ENCODE data around the gene LHFPL3. TPM values are rescaled to one million over a fixed set of nuclear protein-coding genes. Genes with fewer than 3 reads are reported as not detected.
"Not testable (repeated sequence)": the region's sequence is repeated elsewhere in the genome, so short reads cannot be mapped to it uniquely, and the experiment has no call there.

Gene LHFPL3
- total and polyA plus RNA-seq, 2 donors (not counting 1 experiment from before 2014, with no cell fraction given): not detected

DNA sequence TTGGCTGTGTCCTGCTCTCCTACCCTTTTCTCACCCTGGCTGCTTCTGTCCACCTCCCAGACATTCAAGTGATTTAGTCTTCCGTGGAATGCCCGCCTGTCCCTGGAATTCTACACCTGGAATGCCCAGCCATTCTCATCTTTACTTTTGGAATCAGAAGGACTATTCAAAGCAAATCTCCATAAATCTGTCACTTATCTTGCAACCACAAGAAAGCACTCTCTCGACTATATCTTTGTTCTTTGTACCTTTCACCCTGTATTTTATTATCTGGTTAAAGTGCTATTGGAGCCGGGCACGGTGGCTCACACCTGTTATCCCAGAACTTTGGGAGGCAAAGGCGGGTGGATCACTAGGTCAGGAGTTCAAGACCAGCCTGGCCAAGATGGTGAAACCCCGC lies 606.3 kb downstream of the LHFPL3 start:
- H3K27me3 ChIP-seq (ENCODE audit: control insufficient read depth, insufficient read depth, low read length): no peaks in the 10 kb centered on the region
- TF ChIP-seq, protein P1, sequence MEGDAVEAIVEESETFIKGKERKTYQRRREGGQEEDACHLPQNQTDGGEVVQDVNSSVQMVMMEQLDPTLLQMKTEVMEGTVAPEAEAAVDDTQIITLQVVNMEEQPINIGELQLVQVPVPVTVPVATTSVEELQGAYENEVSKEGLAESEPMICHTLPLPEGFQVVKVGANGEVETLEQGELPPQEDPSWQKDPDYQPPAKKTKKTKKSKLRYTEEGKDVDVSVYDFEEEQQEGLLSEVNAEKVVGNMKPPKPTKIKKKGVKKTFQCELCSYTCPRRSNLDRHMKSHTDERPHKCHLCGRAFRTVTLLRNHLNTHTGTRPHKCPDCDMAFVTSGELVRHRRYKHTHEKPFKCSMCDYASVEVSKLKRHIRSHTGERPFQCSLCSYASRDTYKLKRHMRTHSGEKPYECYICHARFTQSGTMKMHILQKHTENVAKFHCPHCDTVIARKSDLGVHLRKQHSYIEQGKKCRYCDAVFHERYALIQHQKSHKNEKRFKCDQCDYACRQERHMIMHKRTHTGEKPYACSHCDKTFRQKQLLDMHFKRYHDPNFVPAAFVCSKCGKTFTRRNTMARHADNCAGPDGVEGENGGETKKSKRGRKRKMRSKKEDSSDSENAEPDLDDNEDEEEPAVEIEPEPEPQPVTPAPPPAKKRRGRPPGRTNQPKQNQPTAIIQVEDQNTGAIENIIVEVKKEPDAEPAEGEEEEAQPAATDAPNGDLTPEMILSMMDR (conservative IDR thresholded peaks at IDR 0.05 in 1 of 2, IDR thresholded peaks at IDR 0.05 in 1 of 2; ENCODE audit: low read depth in 1 of 2, low read length in 2 of 2): no peak
- TF ChIP-seq EZH2 (IDR thresholded peaks at IDR 0.05; ENCODE audit: low read length, missing control alignments): no peak
- H3K9ac ChIP-seq (ENCODE audit: insufficient read depth, low read length): no peak overlapping the region
- no peaks in the 10 kb centered on the region for H3K9me3 ChIP-seq (ENCODE audit: control insufficient read depth, insufficient read depth, low read depth, low read length)
- H3K27ac ChIP-seq (ENCODE audit: insufficient read depth, low read length): no peak overlapping the region
- no peak overlapping the region for H3K4me2 ChIP-seq (ENCODE audit: extremely low read depth, insufficient read depth, low read length)
- H3K79me2 ChIP-seq (ENCODE audit: control insufficient read depth, insufficient read depth, low read length): no peaks in the 10 kb centered on the region
- no peaks in the 10 kb centered on the region for H3K36me3 ChIP-seq (ENCODE audit: control insufficient read depth, insufficient read depth, low read length)
- no peak for DNase-seq (ENCODE audit: low read depth in 2 of 2)
- no peak overlapping the region for H3K4me3 ChIP-seq (replicated peaks in 1 of 4; ENCODE audit: control extremely low read depth in 1 of 4, insufficient read depth in 1 of 4, low read depth in 3 of 4, low read length in 4 of 4)
- H3K4me1 ChIP-seq (ENCODE audit: control insufficient read depth, extremely low read depth, insufficient read depth, low read length): no peaks in the 10 kb centered on the region
- no peak overlapping the region for H2AFZ ChIP-seq (ENCODE audit: low read length)
- no peaks in the 10 kb centered on the region for H4K20me1 ChIP-seq (ENCODE audit: control insufficient read depth, extremely low read depth, insufficient read depth, low read length)

DNA sequence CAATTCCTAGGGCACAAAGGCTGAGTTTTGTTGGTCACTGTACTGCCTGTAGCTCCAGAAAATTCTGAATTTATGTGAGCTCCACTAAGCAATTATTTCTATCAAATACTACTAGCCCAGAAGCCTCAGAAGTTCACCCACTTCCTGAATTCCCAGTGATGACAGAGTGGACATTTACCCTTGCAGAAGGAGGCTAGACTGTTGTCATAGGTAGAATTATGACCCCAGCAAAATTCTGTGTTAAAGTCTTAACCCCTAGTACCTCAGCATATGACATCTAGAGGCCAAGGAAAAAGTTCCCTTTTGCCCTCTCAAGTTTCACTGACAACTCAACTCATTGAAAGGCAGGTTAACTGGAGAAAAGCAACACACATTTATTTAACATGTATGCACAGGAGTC lies 606.9 kb downstream of the LHFPL3 start:
- Histone ChIP-seq H3K27me3 (ENCODE audit: control insufficient read depth, insufficient read depth, low read length) (no peaks in the 10 kb centered on the region), H3K36me3 (ENCODE audit: control insufficient read depth, insufficient read depth, low read length) (no peaks in the 10 kb centered on the region), H3K4me1 (ENCODE audit: control insufficient read depth, extremely low read depth, insufficient read depth, low read length) (no peaks in the 10 kb centered on the region), H3K4me3 (replicated peaks in 1 of 4; ENCODE audit: control extremely low read depth in 1 of 4, insufficient read depth in 1 of 4, low read depth in 3 of 4, low read length in 4 of 4) (no peak overlapping the region), H3K4me2 (ENCODE audit: extremely low read depth, insufficient read depth, low read length) (no peak overlapping the region), H2AFZ (ENCODE audit: low read length) (no peak overlapping the region), H3K27ac (ENCODE audit: insufficient read depth, low read length) (no peak overlapping the region), H3K9ac (ENCODE audit: insufficient read depth, low read length) (no peak overlapping the region), H3K9me3 (ENCODE audit: control insufficient read depth, insufficient read depth, low read depth, low read length) (no peaks in the 10 kb centered on the region), H4K20me1 (ENCODE audit: control insufficient read depth, extremely low read depth, insufficient read depth, low read length) (no peaks in the 10 kb centered on the region), H3K79me2 (ENCODE audit: control insufficient read depth, insufficient read depth, low read length) (no peaks in the 10 kb centered on the region)
- no peak for DNase-seq (ENCODE audit: low read depth in 2 of 2)
- no peak for TF ChIP-seq EZH2 (IDR thresholded peaks at IDR 0.05; ENCODE audit: low read length, missing control alignments)
- TF ChIP-seq, protein P1 (conservative IDR thresholded peaks at IDR 0.05 in 1 of 2, IDR thresholded peaks at IDR 0.05 in 1 of 2; ENCODE audit: low read depth in 1 of 2, low read length in 2 of 2): no peak

DNA sequence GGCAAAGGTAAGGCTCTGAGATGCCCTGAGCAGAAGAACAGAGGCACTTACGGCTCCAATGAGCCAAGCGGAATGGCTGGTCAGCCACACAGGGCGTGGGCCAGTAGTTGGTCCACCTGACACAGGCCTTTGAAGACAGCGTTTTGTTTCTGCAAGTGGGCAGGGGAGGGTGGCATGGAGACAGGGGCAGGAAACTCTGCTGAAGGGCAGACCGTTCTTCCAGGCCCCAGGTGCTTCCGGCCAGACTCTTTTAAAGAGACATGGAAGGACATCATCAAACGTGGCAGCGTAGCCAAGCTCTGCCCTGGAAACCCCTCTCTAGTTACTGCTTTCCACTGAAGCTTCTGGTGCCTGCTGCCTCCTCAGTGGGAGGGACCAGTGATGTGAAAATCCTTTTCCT lies 608.1 kb downstream of the LHFPL3 start:
- TF ChIP-seq, protein P1 (conservative IDR thresholded peaks at IDR 0.05 in 1 of 2, IDR thresholded peaks at IDR 0.05 in 1 of 2; ENCODE audit: low read depth in 1 of 2, low read length in 2 of 2): no peak
- TF ChIP-seq EZH2 (IDR thresholded peaks at IDR 0.05; ENCODE audit: low read length, missing control alignments): no peak
- no peak overlapping the region for H3K27ac ChIP-seq (ENCODE audit: insufficient read depth, low read length)

DNA sequence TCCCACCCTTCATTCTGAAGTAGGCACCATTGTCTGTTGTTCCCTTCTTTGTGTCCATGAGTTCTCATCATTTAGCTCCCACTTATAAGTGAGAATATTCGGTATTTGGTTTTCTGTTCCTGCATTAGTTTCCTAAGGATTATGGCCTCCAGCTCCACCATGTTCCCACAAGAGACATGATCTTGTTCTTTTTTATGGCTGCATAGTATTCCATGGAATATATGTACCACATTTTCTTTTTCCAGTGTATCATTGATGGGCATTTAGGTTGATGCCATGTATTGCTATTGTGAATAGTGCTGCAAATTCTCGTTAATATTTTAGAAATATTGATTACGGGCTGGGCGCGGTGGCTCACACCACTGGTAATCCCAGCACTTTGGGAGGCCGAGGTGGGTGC lies 609.1 kb downstream of the LHFPL3 start:
- not testable (repeated sequence) for H3K79me2 ChIP-seq (ENCODE audit: control insufficient read depth, insufficient read depth, low read length); H3K36me3 ChIP-seq (ENCODE audit: control insufficient read depth, insufficient read depth, low read length); H3K27me3 ChIP-seq (ENCODE audit: control insufficient read depth, insufficient read depth, low read length); H3K4me3 ChIP-seq (replicated peaks in 1 of 4; ENCODE audit: control extremely low read depth in 1 of 4, insufficient read depth in 1 of 4, low read depth in 3 of 4, low read length in 4 of 4); H4K20me1 ChIP-seq (ENCODE audit: control insufficient read depth, extremely low read depth, insufficient read depth, low read length); H3K4me1 ChIP-seq (ENCODE audit: control insufficient read depth, extremely low read depth, insufficient read depth, low read length); H2AFZ ChIP-seq (ENCODE audit: low read length); H3K9me3 ChIP-seq (ENCODE audit: control insufficient read depth, insufficient read depth, low read depth, low read length); H3K4me2 ChIP-seq (ENCODE audit: extremely low read depth, insufficient read depth, low read length); DNase-seq (ENCODE audit: low read depth in 2 of 2); H3K9ac ChIP-seq (ENCODE audit: insufficient read depth, low read length); H3K27ac ChIP-seq (ENCODE audit: insufficient read depth, low read length)

More for the DNA sequence above, 608.1 kb downstream of the LHFPL3 start:
- Histone ChIP-seq H3K9ac (ENCODE audit: insufficient read depth, low read length) (no peak overlapping the region), H3K9me3 (ENCODE audit: control insufficient read depth, insufficient read depth, low read depth, low read length) (no peaks in the 10 kb centered on the region), H3K4me3 (replicated peaks in 1 of 4; ENCODE audit: control extremely low read depth in 1 of 4, insufficient read depth in 1 of 4, low read depth in 3 of 4, low read length in 4 of 4) (no peak overlapping the region), H3K27me3 (ENCODE audit: control insufficient read depth, insufficient read depth, low read length) (no peaks in the 10 kb centered on the region), H2AFZ (ENCODE audit: low read length) (no peak overlapping the region), H3K4me2 (ENCODE audit: extremely low read depth, insufficient read depth, low read length) (no peak overlapping the region), H3K79me2 (ENCODE audit: control insufficient read depth, insufficient read depth, low read length) (no peaks in the 10 kb centered on the region), H3K4me1 (ENCODE audit: control insufficient read depth, extremely low read depth, insufficient read depth, low read length) (no peaks in the 10 kb centered on the region), H4K20me1 (ENCODE audit: control insufficient read depth, extremely low read depth, insufficient read depth, low read length) (no peaks in the 10 kb centered on the region), H3K36me3 (ENCODE audit: control insufficient read depth, insufficient read depth, low read length) (no peaks in the 10 kb centered on the region)
- no peak for DNase-seq (ENCODE audit: low read depth in 2 of 2)

Measured in fibroblast of lung (primary cell).